Gastroesophageal sphincter (tissue), 2 donors: ENCODE results near the gene RDH11.

ENCODE experiments used
- POLR2A ChIP-seq, 2 donors: fragments of 450-650 bp; IDR thresholded peaks; one replicate each; pipeline ENCODE4 v1.6.1; 2017; ENCODE audit warnings: antibody characterized with exemption in 2 of 2, mild to moderate bottlenecking in 2 of 2, moderate library complexity in 1 of 2
- POLR2AphosphoS5 ChIP-seq: sonication (generic); formaldehyde crosslinking; IDR thresholded peaks from one replicate; pipeline ENCODE4 v1.6.1; 2017; ENCODE audit warnings: antibody characterized with exemption

- TF ChIP-seq POLR2A (IDR thresholded peaks at IDR 0.05) (no peak), POLR2AphosphoS5 (peak; percentile 17)
Observed at GRCh38 chr14:67697006-67697405, 1.4 kb upstream of the RDH11 start.
